Muscle of back (tissue), 11 donors: Measurements from ENCODE around the gene ALLC. TPM values are rescaled to one million over a fixed set of nuclear protein-coding genes. Genes with fewer than 3 reads are reported as not detected.
"Not testable (repeated sequence)": the region's sequence is repeated elsewhere in the genome, so short reads cannot be mapped to it uniquely, and the experiment has no call there.

Source experiments
- DNase-seq, 3 donors: peaks; one replicate each; pipeline versions ENCODE4 v3.0.0 to v3.0.0-alpha.2; 2013
- polyA plus RNA-seq, 10 donors: library from polyadenylated mRNA; unstranded; fragments of 120-200 nt; gene quantifications; one replicate each; pipeline ENCODE4 v1.2.1, GENCODE V29; 2013; ENCODE audit not compliant: insufficient read length in 10 of 10

The ALLC gene
- polyA plus RNA-seq, 10 donors, result 0.11 to 0.20 (median 0.14) TPM; not detected in 7

- DNase-seq, result no peak
These were observed 3.3 kb upstream of the ALLC start for GRCh38 chr2:3654531-3655225.

- no peak for DNase-seq
These were observed 1.9 kb upstream of the ALLC start for GRCh38 chr2:3655871-3656761.

GRCh38 chr2:3656762-3657721 is 958 bp upstream of the ALLC start:
- DNase-seq, result peak in 1 of 3 donors; percentile 46

- DNase-seq, result peak; percentile 51 to 72 (median 52)
These were observed 1.7 kb downstream of the ALLC start for GRCh38 chr2:3659447-3660432.

GRCh38 chr2:3660640-3661039 is 2.6 kb downstream of the ALLC start:
- DNase-seq, result not testable (repeated sequence)

- no peak for DNase-seq
These were observed 3.2 kb downstream of the ALLC start for GRCh38 chr2:3661149-3661660.

- DNase-seq, result no peak
These were observed 4.2 kb downstream of the ALLC start for GRCh38 chr2:3662239-3662638.

GRCh38 chr2:3664118-3664517 is 6.1 kb downstream of the ALLC start:
- DNase-seq, result no peak

GRCh38 chr2:3664925-3665324 is 6.9 kb downstream of the ALLC start:
- no peak for DNase-seq

GRCh38 chr2:3665886-3666612 is 8.0 kb downstream of the ALLC start:
- no peak for DNase-seq

GRCh38 chr2:3666613-3666975 is 8.6 kb downstream of the ALLC start:
- no peak for DNase-seq

- no peak for DNase-seq
These were observed 9.2 kb downstream of the ALLC start for GRCh38 chr2:3667151-3667631.

- no peak for DNase-seq
These were observed 11.7 kb downstream of the ALLC start for GRCh38 chr2:3669656-3670055.

- DNase-seq, result no peak
These were observed 12.4 kb downstream of the ALLC start for GRCh38 chr2:3670376-3670775.

- no peak for DNase-seq
These were observed 12.9 kb downstream of the ALLC start for GRCh38 chr2:3670941-3671340.

- DNase-seq, result no peak
These were observed 15.1 kb downstream of the ALLC start for GRCh38 chr2:3672861-3673678.

- no peak for DNase-seq
These were observed 16.3 kb downstream of the ALLC start for GRCh38 chr2:3674066-3674845.

- no peak for DNase-seq
These were observed 17.7 kb downstream of the ALLC start for GRCh38 chr2:3675687-3676086.
